Esophagus squamous epithelium (tissue), 4 donors: ENCODE data around the gene ADAMTS9.

Experiments used
- CTCF ChIP-seq, 6 experiments: fragments of 450-650 bp in 4 of 6; fragments of 200-600 bp in 2 of 6; sonication (generic) in 2 of 6; IDR thresholded peaks; one replicate each; pipeline ENCODE4 v1.5.1; 2016 to 2019; ENCODE audit warnings: antibody characterized with exemption in 6 of 6, mild to moderate bottlenecking in 4 of 6, moderate library complexity in 4 of 6
- POLR2A ChIP-seq, 4 donors: fragments of 450-650 bp; IDR thresholded peaks; one replicate each; pipeline ENCODE4 v1.6.1; 2017; ENCODE audit warnings: antibody characterized with exemption in 4 of 4, mild to moderate bottlenecking in 4 of 4, moderate library complexity in 3 of 4

DNA sequence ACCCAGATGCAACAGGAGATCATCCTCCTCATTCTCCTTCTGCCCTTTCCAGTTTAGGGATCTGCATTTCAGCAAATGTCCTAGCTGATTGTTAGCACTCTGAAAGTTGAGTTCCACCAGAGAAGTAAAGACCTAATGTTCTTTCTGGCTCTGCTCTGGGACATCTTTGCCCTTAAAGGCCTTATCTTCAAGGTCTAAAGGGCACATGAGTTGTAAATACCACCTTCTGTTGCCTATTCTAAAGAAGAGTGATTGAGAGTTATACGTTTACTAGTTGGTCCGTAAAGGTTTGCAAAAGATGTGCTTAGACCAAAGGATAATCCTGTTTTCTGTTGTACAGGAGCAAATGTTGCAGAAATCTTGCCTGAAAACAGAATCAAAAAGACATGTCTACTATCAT lies 151.6 kb downstream of the ADAMTS9 start:
- TF ChIP-seq CTCF (IDR thresholded peaks at IDR 0.05) (no peak), POLR2A (IDR thresholded peaks at IDR 0.05) (no peak)
